Lower leg skin (tissue), 3 donors: ENCODE results near the gene C12orf56.

Experiments used
- CTCF ChIP-seq, 3 donors: fragments of 450-650 bp; IDR thresholded peaks; one replicate each; pipeline ENCODE4 v1.5.1; 2016; ENCODE audit warnings: antibody characterized with exemption in 3 of 3, mild to moderate bottlenecking in 3 of 3, moderate library complexity in 2 of 3
- POLR2A ChIP-seq, 2 donors: fragments of 450-650 bp; IDR thresholded peaks; one replicate each; pipeline ENCODE4 v1.6.1; 2016 to 2017; ENCODE audit warnings: antibody characterized with exemption in 2 of 2, mild to moderate bottlenecking in 1 of 2, moderate library complexity in 1 of 2

GRCh38 chr12:64268409-64268808 lies 122.1 kb downstream of the C12orf56 start:
- TF ChIP-seq POLR2A (IDR thresholded peaks at IDR 0.05) = no peak
- TF ChIP-seq CTCF (IDR thresholded peaks at IDR 0.05) = no peak
